MM.1S (cell line): Measurements from ENCODE around the gene KDF1.

ENCODE experiments used
- DNase-seq: peaks from one replicate; pipeline ENCODE4 v3.0.0-alpha.2; 2015
- H2AFZ ChIP-seq: fragments of 300-600 bp; sonication (generic); 2 replicates; pipeline ENCODE4 v1.6.0; 2016; ENCODE audit warnings: antibody characterized with exemption, low read length
- H3F3A ChIP-seq: fragments of 300-600 bp; sonication (generic); 2 replicates; pipeline ENCODE4 v1.6.1; 2016; ENCODE audit warnings: mild to moderate bottlenecking, antibody characterized with exemption, low read length, moderate library complexity, mixed read lengths; ENCODE audit not compliant: insufficient read depth
- H3K27ac ChIP-seq: fragments of 300-600 bp; sonication (generic); 2 replicates; pipeline ENCODE4 v1.5.1; 2016; ENCODE audit warnings: mild to moderate bottlenecking, low read length
- H3K27me3 ChIP-seq: fragments of 300-600 bp; sonication (generic); replicated peaks from 2 replicates; pipeline ENCODE4 v1.6.0; 2016; ENCODE audit warnings: low read length; ENCODE audit not compliant: insufficient read depth
- H3K36me3 ChIP-seq: fragments of 300-600 bp; sonication (generic); replicated peaks from 2 replicates; pipeline ENCODE4 v1.6.1; 2016; ENCODE audit warnings: mild to moderate bottlenecking, low read length, mixed read lengths; ENCODE audit not compliant: insufficient read depth
- H3K4me1 ChIP-seq: fragments of 300-600 bp; sonication (generic); 2 replicates; pipeline ENCODE4 v1.6.1; 2016; ENCODE audit warnings: low read length, mixed read lengths
- H3K4me2 ChIP-seq: fragments of 300-600 bp; sonication (generic); 2 replicates; pipeline ENCODE4 v1.6.0; 2016; ENCODE audit warnings: low read depth, low read length
- H3K4me3 ChIP-seq: fragments of 300-600 bp; sonication (generic); 2 replicates; pipeline ENCODE4 v1.5.1; 2016; ENCODE audit warnings: low read length, mixed read lengths
- H3K79me2 ChIP-seq: fragments of 300-600 bp; sonication (generic); 2 replicates; pipeline ENCODE4 v1.6.1; 2016; ENCODE audit warnings: mixed run types, low read length, mixed read lengths
- H3K9ac ChIP-seq: fragments of 300-600 bp; sonication (generic); 2 replicates; pipeline ENCODE4 v1.6.1; 2016; ENCODE audit warnings: low read length, mixed read lengths
- H3K9me2 ChIP-seq: fragments of 300-600 bp; sonication (generic); replicated peaks from 2 replicates; pipeline ENCODE4 v1.6.1; 2016; ENCODE audit warnings: mild to moderate bottlenecking, low read length, mixed read lengths; ENCODE audit not compliant: insufficient read depth
- H3K9me3 ChIP-seq: fragments of 300-600 bp; sonication (generic); replicated peaks from 2 replicates; pipeline ENCODE4 v1.6.1; 2016; ENCODE audit warnings: mild to moderate bottlenecking, low read length, mixed read lengths; ENCODE audit not compliant: insufficient read depth
- H4K20me1 ChIP-seq: fragments of 300-600 bp; sonication (generic); 2 replicates; pipeline ENCODE4 v1.6.1; 2016; ENCODE audit warnings: mild to moderate bottlenecking, low read length, moderate library complexity, mixed read lengths; ENCODE audit not compliant: insufficient read depth
- CTCF ChIP-seq: fragments of 300-600 bp; sonication (generic); IDR thresholded peaks from 2 replicates; pipeline ENCODE4 v1.5.1; 2016; ENCODE audit warnings: antibody characterized with exemption, low read length, mixed read lengths
- EZH2 ChIP-seq: fragments of 300-600 bp; sonication (generic); optimal IDR thresholded peaks from 2 replicates; pipeline ENCODE3; 2017; ENCODE audit warnings: low read depth, mild to moderate bottlenecking, antibody characterized with exemption, low read length, mixed read lengths
- EZH2phosphoT487 ChIP-seq: fragments of 300-600 bp; sonication (generic); IDR thresholded peaks from 2 replicates; pipeline ENCODE4 v1.6.1; 2018; ENCODE audit warnings: antibody characterized with exemption, low read length

Gene KDF1

GRCh38 chr1:26959722-26960624, at the start of gene KDF1:
Gene KDF1 (minus strand): TSS chr1:26960468. CDS start chr1:26952380, 8,088 bp downstream.
- no peaks in the 10 kb centered on the region for H3K36me3 ChIP-seq
- peak; percentile 82 for DNase-seq
- no peak for TF ChIP-seq EZH2
- TF ChIP-seq CTCF, result no peak; the same call in 1 of the 2 replicates
- no peak for TF ChIP-seq EZH2phosphoT487
- H4K20me1 ChIP-seq, result no peaks in the 10 kb centered on the region
- peaks cover 4% of the 10 kb centered on the region; the same call in 1 of the 2 replicates for H3F3A ChIP-seq
- no peaks in the 10 kb centered on the region for H3K9me2 ChIP-seq
- peaks cover 5% of the 10 kb centered on the region; the same call in 1 of the 2 replicates for H3K79me2 ChIP-seq
- peak within 1 kb of the TSS; percentile 85 for H2AFZ ChIP-seq
- H3K27ac ChIP-seq, result no peak within 1 kb of the TSS
- H3K27me3 ChIP-seq, result peaks cover 7% of the 10 kb centered on the region; the same call in 1 of the 2 replicates
- H3K4me3 ChIP-seq, result peak within 1 kb of the TSS; percentile 98
- H3K9ac ChIP-seq, result peak within 1 kb of the TSS; percentile 73
- H3K4me1 ChIP-seq, result peaks cover 4% of the 10 kb centered on the region; the same call in 1 of the 2 replicates
- H3K9me3 ChIP-seq, result no peaks in the 10 kb centered on the region
- peak within 1 kb of the TSS; percentile 98 for H3K4me2 ChIP-seq

GRCh38 chr1:27009601-27010197, 49.4 kb upstream of the KDF1 start:
- Histone ChIP-seq H3K27me3 (peaks cover 9% of the 10 kb centered on the region), H2AFZ (no peak overlapping the region), H3K4me1 (no peaks in the 10 kb centered on the region), H3K79me2 (no peaks in the 10 kb centered on the region), H3F3A (no peaks in the 10 kb centered on the region), H3K36me3 (no peaks in the 10 kb centered on the region), H3K9me3 (no peaks in the 10 kb centered on the region), H3K4me2 (no peak overlapping the region), H3K9me2 (no peaks in the 10 kb centered on the region), H4K20me1 (no peaks in the 10 kb centered on the region), H3K27ac (no peak overlapping the region), H3K4me3 (no peak overlapping the region), H3K9ac (no peak overlapping the region)
- TF ChIP-seq EZH2 (no peak), EZH2phosphoT487 (no peak), CTCF (no peak)
- DNase-seq, result no peak

- no peak for DNase-seq
- peaks cover 9% of the 10 kb centered on the region for H3K27me3 ChIP-seq
- H3K9ac ChIP-seq, result no peak overlapping the region
- H3K9me2 ChIP-seq, result no peaks in the 10 kb centered on the region
- H3K79me2 ChIP-seq, result no peaks in the 10 kb centered on the region
- no peaks in the 10 kb centered on the region for H3F3A ChIP-seq
- H2AFZ ChIP-seq, result no peak overlapping the region
- no peaks in the 10 kb centered on the region for H3K9me3 ChIP-seq
- no peaks in the 10 kb centered on the region for H3K36me3 ChIP-seq
- H4K20me1 ChIP-seq, result no peaks in the 10 kb centered on the region
- H3K4me3 ChIP-seq, result no peak overlapping the region
- no peak overlapping the region for H3K27ac ChIP-seq
- H3K4me1 ChIP-seq, result no peaks in the 10 kb centered on the region
- no peak overlapping the region for H3K4me2 ChIP-seq
- TF ChIP-seq EZH2phosphoT487 (no peak), EZH2 (no peak), CTCF (no peak)
These were observed 47.8 kb upstream of the KDF1 start for GRCh38 chr1:27007909-27008582.
